IPS-NIHi11 (cell line): ENCODE results near the gene NAT14.
"Not testable (repeated sequence)": the region's sequence is repeated elsewhere in the genome, so short reads cannot be mapped to it uniquely, and the experiment has no call there.

ENCODE experiments used
- DNase-seq: peaks from one replicate; pipeline ENCODE4 v3.0.0; 2012; ENCODE audit warnings: mixed read lengths, low spot score

NAT14 gene

DNA sequence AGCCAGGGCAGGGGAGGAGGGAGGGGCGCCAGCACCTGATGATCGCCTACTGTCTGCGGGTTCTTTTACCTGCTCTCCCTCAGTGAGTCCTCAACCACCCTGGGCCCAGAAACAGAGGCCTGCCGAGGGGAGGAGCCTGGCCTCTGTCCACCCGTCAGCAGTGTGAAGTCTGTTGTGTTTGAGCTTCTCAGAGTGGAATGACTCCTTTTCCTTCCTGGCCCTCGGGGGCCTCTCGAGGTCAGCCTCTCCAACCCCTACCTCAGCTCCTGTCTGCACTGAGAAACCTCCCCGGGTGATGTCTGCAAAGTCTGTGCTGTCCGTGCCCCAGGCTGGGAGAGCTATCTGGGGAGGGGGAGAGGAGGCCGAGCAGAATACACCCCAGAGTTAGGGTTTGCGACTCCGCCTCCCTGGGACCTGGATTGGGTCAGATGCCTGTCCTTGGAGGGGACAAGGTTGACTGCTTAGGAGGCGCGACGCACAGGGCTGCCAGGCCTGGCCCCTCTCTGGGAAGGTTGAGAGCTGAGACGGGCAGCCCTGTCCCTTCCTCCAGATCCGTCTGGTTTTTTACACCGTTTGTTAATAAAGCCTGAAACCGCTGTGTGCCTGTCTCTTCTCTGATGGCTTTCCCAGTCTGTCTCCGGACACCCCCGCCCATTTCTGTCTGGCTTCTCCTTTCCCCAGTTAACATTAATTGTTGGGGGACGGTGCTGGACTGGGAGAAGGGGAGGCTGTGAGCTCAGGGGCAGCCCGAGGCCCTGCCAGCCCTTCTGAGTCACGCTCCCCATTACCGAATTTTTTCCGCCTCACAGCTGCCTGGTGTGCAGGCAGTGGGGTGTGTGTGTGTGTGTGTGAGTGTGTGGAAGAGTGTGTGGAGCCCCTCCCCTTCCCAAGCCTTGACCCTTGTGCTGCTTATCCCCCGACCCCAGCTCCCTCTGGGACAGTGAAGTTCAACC, 2.3 kb downstream of the NAT14 start:
- DNase-seq: peak; percentile 34

DNA sequence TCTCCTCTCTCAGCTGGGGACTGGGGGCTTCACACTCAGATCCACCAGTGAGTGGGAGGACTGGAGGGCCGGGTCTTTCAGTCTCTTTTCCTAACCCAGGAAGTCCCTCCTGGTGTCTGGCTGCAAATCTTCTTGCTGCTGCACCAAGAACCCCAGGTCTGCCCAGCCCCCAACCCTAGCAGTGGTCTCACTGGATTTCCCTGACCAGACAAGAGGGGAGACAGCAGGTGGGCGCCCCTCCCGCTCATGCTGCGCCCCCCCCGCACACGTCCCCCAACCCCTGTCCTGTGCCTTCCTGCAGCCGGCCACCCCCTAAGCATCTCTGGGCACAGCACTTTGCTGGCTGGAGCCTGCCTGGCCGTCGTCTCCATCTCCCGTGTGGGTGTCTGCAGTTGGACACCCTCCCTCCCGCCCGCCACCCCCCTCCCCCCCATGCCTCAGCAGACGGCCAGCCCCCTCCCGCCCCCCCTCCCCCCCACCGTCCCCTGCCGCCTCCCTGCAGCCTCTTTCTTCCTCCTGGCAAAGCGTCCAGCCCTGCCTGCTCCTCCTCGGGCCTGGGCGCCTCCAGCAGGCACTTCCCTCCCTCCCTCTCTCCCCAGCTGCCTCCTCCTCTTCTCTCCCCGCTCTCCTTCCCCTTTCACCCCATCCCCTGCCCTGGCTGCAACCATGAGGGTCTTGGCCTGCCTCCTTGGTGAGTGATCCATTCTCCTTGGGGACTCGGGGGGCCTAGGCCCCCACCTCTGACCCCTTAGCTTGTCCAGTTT, 3.1 kb downstream of the NAT14 start, which contains the start of gene SSC5D:
SSC5D (plus strand) TSS at position 513 of the 764 bp plus-strand sequence; CDS start at position 667, 154 bp downstream.
- peak; percentile 69 for DNase-seq

DNA sequence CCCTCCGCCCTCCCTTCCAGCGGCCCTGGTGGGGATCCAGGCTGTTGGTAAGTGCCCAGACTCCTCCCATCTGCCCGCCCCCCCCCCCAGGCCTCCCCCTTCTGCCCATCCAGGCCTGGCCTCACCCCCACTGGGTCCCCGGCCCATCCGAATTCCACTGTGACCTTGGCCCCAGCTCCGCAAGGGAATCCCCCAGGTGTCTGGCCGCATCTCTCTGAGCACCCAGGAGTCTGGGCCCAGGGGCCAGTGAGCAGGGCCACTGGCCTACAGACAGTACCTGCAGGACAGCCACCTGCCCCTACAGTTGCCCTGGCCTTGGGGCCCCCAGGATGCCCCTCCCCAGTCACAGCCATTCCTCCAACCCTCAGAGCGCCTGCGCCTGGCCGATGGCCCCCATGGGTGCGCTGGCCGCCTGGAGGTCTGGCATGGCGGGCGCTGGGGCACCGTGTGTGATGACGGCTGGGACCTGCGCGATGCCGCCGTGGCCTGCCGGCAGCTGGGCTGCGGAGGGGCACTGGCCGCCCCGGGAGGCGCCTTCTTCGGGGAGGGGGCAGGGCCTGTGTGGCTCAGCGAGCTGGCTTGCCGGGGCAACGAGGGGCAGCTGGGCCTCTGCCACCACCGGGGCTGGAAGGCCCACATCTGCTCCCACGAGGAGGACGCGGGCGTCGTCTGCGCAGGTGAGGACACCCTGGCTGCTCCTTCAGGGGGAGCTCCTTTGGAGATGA, 4.2 kb downstream of the NAT14 start:
- peak; percentile 63 for DNase-seq

DNA sequence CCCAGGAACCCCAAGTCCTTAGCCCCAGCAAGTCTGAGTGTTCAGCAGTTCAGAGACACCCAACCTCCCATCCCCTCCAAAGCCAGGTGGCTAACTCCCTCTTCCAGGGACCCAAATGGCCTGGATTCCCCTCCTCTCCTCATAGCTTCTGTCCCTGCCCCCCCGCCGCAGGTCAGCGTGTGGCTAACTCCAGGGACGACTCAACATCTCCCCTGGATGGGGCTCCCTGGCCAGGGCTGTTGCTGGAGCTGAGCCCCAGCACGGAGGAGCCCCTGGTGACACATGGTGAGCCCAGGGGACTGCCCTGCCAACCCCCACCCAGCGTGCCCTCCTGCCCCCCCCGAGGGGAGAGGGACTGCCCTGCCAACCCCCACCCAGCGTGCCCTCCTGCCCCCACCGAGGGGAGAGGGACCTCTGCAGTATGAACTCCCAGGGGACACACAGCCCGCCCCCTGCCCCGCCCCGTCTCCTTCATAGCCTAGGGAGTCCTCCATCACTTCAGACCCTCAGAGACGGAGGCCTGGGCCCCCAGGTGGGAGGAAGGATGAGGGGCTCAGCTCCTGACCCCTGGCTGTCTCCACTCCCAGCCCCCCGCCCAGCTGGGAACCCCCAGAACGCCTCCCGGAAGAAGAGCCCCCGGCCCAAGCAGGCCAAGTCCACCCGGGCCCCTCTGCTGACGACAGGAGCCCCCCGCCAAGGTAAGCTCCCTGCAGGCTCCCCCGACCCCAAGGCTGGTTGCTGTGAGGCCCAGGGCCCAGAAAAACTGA, 4.9 kb downstream of the NAT14 start:
- peak; percentile 8 for DNase-seq

DNA sequence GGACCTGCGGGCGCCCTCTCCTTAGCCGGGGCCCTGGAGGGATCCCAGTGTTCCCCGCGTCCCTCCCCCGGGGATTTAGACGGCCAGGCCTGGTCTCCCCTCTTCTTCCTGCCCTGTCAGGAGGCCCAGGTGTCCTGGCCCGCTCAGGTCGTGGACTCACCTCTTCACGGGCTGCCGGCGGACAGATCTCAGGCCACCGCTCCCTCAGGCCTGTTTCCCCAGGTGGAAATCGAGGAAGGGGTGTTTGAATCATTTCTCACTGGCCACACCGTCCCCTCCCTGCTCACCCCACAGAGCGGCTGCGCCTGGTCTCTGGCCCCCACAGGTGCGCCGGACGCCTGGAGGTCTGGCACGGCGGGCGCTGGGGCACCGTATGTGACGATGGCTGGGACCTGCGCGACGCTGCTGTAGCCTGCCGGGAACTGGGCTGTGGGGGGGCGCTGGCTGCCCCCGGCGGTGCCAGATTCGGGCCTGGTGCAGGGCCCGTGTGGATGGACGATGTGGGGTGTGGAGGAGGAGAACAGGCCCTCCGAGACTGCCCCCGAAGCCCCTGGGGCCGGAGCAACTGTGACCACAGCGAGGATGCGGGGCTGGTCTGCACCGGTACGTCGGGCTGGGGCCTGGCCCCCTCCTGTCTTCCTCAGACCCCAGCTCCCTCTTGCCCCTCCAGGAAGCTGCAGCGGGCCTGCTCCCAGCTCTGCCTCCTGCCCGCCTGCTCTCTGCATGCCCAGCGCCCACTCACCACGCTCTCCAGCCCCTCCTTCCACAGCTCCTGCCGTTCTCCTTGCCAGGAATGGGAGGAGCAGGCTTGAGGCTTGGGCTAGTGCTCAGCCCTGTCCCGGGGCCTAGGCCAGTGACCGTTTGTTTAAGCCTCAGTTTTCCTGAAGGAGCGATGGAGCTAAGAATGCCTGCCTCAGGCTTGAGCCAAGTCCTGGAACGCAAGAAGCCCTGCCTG, 5.8 kb downstream of the NAT14 start:
- DNase-seq: peak; percentile 15

DNA sequence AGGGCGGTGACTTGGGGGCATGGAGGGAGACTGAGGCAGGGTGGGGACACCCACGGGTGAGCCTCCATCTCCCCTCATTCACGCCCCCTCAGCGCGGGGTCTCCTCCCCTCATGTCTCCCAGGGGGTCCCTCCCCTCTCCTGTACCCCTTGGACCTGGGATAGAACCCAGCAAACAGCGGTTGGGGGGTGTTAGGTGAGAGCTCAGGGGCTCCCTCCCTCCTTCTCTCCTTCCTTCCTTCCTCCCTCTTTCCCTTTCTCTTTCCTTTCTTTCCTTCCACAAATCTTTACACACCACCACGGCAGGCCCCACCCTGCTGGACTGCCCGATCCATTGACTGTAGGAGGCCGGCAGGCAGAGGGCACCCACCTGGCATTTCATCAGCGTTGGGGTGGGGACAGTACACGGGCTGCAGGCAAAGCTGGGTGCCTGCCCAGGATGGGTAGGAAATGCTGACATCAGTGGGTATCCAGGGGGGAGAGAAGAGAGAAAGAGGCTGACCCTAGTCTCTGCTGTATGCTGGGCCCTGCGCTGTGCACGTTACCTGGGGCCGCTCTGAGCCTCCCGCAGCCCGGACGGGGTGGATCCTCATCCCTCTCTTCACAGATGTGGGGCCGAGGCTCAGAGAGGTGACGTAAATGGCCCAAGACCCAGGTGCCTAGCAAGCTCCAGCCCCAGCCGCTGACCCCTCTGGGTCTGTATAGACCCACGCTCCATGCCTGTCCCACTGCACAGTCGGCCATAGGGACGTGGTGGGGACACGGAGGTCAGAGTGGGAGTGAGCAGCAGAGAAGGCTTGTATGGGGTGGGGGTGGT, 6.8 kb downstream of the NAT14 start:
- no peak for DNase-seq

DNA sequence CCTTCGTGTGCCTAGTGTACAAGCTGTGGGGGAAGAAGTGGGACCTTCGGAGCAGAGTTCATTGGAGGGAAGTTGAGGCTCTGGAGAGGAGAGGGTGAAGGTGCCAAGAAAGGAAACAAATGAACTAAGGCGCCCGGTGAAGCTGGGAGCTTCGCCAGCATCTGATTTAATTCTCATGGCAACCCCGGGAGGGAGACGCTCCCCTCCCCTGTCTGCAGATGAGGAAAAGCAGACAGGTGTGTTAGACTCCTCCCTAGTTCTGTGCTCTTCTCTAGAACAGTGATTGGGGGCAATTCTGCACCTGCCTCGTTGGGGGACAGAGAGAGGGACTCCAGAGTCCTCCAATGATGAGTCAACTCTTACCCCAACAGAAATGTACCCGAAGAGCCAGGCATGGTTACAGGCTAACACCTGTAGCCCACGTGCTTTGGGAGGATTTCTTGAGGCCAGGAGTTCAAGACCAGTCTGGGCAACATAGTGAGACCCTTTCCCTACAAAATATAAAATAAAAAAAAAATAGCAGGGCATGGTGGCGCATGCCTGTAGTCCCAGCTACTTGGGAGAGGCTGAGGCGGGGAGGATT, 7.5 kb downstream of the NAT14 start:
- no peak for DNase-seq

DNA sequence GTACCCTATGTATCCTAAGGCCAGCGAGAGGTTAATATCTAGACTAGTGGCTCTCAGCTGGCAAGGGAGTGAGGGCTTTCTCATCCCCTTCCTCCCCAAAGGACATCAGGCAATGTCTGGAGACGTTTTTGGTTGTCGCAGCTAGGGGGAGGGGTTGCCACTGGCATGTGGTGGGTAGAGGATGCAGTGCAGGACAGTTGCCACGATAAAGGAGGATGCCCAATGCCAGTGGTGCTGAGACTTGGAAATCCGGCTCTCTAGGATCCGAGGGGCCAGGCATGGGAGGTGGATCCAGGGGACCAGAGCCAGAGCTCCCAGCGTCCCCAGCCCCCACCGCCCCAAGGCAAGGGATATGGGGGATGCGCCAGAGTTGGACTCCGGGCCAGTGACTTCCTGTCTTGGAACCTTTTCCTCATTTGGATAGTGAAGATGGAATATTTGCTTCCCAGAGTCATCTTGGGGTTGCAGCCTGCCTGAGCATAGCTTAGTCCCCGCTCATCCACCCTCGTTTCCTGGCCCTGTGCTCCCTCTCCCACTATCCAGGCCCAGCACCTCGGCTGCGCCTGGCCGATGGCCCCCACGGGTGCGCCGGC, 8.2 kb downstream of the NAT14 start:
- no peak for DNase-seq

DNA sequence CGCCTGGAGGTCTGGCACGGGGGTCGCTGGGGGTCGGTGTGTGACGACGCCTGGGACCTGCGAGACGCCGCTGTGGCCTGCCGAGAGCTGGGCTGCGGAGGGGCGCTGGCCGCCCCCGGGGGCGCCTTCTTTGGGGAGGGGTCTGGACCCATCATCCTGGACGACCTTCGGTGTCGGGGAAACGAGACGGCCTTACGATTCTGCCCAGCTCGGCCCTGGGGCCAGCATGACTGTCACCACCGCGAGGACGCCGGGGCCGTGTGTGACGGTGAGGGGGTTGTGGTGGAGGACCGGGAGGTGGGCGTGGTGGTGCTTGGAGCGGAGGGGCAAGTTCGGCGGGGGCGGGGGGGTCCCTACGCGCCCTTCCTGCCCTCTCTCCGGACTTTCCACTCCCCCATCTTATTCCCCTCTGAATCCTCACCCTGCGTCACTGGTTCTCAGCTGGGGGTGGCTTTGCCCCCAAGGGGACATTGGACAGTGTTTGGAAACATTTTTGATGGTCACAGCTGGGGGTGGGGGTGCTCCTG, 8.7 kb downstream of the NAT14 start:
- no peak for DNase-seq

DNA sequence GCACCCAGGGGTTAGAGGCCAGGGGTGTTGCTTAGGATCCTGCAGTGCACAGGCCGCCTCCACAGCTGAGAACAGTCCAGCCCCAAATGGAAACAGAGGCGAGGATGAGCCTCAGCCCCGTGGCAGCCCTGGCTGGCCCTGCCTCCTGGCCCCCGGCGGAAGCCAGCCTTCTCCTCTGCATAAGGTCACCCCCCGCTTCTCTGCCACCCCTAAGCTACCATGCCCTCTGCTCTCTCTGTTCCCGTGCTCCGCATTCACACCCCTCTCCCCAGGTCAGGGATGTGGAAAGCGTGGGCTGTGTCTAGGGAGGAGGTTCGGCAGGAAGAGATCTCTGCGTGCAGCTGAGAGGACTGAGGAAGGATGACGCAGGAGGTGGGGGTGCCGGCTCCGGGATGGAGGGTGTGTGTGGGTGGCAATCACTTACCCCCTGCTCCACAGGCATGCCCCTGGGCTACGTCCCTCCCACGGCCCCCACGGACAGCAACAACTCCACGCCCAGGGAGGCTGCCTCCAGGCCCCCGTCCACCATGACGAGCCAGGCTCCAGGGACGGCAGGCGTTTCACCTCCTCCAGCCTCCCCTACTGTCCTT, 9.3 kb downstream of the NAT14 start:
- no peak for DNase-seq

DNA sequence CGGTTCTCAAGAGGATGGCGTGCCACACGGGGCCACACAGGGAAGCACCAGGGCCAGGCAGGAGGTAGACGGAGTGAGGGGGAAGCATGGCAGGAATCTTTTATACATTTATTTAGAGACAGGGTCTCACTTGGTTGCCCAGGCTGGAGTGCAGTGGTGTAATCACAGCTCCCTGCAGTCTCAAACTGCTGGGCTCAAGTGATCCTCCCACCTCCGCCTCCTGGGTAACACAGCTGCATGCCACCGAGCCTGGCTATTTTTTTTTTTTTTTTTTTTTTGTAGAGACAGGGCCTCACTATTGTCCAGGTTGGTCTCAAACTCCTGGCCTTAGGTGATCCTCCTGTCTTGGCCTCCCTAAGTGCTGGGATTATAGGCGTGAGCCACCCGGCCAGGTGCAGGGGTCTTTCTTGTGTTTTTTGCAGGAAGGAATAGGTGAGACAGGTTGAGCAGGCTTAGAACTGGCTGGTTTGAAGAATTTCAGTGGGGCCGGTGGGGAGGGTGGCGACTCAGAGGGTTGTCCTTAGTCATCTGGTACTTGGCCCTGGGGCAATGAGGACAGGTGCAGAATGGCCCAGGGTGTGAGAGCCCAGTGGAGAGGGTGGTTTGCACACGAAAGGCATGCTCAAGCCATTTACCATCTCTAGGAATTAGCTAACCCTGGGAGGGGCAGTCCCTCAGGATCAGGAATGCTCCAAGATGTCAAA, 10.8 kb downstream of the NAT14 start:
- no peak for DNase-seq

DNA sequence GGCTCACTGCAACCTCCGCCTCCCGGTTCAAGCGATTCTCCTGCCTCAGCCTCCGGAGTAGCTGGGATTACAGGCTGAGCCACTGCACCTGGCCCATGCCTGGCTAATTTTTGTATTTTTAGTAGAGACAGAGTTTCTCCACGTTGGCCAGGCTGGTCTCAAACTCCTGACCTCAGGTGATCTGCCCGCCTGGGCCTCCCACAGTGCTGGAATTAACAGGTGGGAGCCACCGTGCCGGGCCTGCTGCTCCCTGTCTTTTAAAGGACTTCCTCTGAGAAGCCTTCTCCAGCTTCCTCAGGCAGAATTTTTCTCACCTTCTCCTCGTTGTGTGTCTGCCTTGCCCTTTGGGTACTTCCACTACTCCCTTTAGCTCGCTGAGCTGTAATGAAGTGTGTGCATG, 11.8 kb downstream of the NAT14 start:
- DNase-seq: not testable (repeated sequence)

DNA sequence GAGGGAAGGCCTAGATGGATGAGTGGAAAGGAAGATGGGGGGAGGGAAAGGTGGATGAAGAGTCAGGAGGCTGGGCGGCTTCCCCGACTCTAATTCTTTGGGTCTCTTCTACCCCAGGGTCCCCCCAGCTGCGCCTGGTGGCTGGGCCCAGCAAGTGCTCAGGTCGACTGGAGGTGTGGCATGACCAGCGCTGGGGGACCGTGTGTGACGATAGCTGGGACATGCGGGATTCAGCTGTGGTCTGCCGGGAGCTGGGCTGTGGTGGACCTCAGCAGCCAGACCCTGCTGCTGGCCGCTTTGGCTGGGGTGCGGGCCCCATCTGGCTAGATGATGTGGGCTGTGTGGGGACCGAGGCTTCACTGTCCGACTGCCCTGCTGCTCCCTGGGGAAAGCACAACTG, 12.8 kb downstream of the NAT14 start:
- no peak for DNase-seq

DNA sequence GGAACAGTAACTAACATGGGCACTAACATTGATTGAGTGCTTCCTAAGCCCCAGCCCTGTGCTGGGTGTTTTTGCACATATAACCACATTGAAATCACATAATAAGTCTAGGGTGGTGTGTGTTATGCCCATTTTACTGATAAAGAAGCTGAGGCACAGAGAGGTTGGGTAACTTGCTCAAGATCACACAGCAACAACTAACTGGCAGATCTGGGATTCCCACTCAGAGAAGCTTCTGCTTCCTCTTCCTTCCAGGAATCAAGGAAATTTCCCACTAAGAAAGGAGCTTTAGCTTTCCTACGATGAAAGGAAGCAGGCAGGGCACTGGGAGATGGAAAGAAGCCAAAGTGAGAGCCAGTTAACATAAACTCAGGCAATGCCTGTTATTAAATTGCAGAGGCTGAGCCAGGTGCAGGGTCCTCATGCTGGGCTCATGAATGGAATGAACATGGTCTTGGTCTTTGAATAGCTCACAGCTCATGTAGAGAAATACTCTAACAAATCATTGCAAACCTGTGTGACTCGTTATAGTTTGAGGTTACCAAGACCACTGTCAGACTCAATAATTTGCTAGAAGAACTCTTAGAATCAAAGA, 13.4 kb downstream of the NAT14 start:
- DNase-seq: no peak

DNA sequence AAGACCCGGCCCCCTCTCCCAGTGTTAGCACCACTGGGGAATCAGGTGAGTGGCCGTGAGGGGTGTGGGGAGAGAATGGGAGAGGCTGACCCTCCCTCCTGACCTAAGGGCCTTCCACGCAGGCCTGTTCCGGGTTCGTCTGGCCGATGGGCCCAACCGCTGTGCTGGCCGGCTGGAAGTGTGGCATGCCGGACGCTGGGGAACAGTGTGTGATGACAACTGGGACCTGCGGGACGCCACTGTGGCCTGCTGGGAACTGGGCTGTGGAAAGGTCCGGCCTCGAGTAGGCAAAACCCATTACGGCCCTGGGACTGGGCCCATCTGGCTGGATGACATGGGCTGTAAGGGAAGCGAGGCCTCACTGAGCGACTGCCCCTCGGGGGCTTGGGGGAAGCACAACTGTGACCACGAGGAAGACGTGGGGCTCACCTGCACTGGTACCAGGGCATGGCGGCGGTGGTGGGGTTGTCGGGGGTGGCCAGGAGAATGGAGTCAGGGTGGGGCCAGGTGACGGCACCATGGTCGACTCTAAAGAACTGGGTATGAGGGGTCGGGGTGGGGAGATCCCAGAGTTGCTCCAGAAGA, 15.5 kb downstream of the NAT14 start:
- DNase-seq: no peak

DNA sequence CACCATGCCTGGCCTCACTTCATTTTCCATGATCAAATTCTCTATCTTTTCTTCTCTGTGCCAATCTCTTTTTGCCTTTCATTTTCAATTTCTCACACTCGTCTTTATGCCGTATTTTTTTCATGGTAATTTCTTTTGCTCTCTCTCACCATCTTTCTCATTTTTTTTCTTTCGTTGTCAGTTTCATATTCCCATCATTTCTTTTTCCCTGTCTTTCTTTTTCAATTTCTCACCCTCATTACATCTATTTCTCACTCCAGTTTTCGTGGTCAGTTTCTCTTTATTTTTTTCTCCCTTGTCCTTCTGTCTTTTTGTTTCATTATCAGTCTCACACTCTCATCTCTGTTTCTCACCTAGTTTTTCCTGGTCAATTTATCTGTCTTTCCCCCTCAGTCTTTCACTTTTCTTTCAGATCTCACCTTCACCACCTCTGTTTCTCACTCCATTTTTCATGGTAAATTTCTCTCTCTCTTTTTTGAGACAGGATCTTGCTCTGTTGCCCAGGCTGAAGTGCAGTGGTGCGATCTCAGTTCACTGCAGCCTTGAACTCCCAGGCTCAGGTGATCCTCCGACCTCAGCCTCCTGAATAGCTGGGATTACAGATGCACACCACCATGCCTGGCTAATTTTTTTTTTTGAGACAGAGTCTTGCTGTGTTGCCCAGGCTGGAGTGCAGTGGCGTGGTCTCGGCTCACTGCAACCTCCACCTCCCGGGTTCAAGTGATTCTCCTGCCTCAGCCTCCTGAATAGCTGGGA, 17.4 kb downstream of the NAT14 start:
- DNase-seq: no peak
